GM15510 (cell line): ENCODE results near the gene GPR65.

Source experiments
- POLR2A ChIP-seq: IDR thresholded peaks from 3 replicates; pipeline ENCODE4 v1.6.1; 2011; ENCODE audit warnings: borderline replicate concordance; ENCODE audit not compliant: insufficient read length; ENCODE audit errors: extremely low read depth

The GPR65 gene

DNA sequence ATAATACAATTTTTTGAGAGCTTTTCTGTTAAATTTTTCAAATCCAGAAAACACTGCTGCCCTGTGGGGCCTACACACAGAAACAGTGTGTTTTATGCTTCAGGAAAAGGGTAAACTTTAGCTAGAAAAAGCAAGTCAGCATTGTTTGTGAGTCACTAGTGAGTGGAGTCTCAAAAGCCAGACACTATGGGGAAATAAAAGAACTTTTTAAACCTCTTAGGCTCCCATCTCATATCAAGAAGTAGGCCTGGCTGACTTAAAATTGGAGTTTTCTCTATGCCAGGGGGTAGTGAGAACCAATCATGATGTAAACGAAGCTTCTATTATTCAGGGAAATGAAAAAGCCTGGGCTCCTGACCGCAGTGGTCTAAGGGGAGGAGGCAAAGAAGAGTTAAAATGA, 12.6 kb downstream of the GPR65 start:
- no peak for TF ChIP-seq POLR2A

DNA sequence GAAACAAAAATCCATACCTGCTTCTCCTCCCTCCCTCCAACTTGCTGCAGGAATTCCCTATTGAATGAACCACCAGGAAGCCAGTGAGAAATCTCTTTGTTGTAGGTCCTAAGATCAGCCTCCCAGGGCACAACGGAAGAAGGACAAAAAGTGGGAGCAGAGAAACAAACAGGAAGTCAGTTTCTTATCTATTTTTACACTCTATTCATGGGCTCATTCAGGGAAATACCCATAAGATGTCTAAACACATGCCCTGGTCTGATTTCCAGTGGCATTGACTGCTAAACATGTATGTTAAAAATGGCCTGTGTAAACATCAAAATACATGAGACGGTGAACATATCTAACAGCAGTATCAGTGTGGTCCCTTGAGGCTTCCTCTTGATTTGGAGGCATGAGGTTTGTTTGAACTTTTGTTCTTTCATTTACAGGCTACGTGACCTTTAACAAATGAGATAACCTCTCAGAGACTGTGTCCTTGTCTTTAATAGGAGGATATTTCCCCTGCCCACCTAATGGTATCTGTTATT, 18.8 kb downstream of the GPR65 start:
- no peak for TF ChIP-seq POLR2A

DNA sequence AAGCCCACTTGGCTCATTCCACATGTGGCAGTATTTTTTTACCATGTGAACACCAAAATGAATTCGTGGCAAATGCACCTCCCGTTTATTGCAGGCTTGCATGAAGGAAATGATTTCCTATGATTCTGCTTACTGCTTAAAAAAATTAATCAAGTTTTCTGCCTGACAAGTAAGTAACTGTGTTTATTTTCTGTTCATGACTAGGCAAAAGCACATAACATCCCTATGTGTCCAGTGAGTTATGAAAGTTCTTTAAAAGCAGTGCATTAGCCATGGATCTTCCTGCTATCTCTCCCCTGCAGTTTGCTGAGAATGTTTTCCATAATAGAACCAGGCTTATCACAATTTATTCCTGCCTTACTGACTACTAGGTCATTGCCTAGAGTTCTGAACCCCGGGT, 20.4 kb downstream of the GPR65 start:
- no peak for TF ChIP-seq POLR2A

DNA sequence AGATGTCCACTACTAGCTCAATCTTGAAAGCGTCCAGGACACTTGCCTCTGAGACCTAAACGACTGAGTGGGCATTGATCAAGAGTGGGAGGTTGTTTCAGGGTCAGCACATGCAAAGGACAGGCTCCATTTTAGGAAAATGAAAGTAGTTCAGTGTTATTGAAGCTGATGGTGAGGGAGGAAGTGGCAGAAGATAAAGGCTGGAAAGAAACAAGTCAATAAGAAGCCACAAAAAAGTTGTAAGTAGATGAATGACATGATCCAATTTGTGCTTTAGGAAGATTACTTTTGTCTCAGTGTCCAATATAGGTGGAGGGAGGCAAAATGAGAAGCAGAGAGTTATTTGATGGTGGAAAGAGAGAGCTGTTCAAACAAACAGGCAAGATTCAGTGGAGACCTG, 22.0 kb downstream of the GPR65 start:
- no peak for TF ChIP-seq POLR2A

- TF ChIP-seq POLR2A, result no peak
Measured at GRCh38 chr14:88029500-88029899, 24.6 kb downstream of the GPR65 start.

- no peak for TF ChIP-seq POLR2A
Measured at GRCh38 chr14:88030079-88030478, 25.1 kb downstream of the GPR65 start.

- no peak for TF ChIP-seq POLR2A
Measured at GRCh38 chr14:88030892-88031291, 26.0 kb downstream of the GPR65 start.

GRCh38 chr14:88032373-88032772, 27.4 kb downstream of the GPR65 start:
- no peak for TF ChIP-seq POLR2A

DNA sequence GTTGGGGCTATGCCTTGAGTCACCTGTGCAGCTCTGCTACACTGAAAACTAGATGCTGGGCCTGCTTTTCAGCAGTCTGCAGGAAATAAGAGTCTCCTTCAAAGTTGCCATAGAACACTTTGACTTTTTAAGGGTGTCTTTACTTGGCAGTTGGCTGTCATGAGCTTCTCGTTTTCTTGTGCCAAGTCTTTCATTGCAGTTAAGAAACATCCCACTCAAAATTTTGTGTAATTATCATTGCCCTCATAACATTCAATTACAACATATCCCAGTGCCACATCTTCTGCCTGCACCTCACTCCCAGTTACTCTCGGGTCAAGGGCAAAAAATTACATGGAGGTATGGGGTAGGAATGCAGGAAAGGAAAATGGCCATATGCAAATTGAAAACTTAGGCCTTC, 29.1 kb downstream of the GPR65 start:
- no peak for TF ChIP-seq POLR2A

DNA sequence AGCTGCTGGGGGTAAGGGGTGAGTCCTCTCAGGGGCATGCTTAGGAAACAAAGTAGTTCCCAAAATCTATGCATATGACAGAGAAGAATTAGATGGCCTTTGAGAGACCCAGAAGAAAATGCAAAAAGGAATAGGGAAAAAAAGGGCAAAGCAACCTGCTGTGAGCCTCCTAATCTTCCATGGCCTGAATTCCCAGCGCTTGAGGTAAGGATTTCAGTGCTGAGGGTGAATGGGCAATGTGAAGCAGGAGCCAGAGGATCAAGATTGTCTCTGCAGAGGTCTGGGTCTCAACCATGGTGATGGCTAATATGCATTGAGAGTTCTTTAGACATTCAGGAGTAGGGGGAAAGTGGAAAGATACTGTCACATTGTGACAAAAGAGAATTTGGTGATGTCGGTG, 31.5 kb downstream of the GPR65 start:
- no peak for TF ChIP-seq POLR2A

- TF ChIP-seq POLR2A, result no peak
Measured at GRCh38 chr14:88037325-88037724, 32.4 kb downstream of the GPR65 start.

DNA sequence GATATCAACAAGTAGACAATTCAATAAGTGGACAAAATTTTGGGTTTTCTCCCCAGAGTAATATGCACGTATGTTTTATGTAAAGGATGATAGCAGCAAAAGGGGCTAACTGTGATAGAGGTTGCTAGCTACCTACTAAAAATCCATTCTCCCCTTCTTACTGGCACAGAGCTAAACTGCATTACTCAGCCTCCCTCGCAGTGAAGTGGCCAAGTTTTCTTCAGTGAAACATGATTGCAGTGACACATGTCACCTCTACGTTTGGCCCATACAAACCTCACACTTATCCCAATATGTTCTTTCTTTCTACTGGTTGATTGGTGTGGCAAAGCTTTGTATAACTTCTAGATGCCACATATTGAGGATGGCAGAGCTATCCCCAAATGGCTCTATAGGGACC, 34.3 kb downstream of the GPR65 start:
- no peak for TF ChIP-seq POLR2A

GRCh38 chr14:88040146-88040545, 35.2 kb downstream of the GPR65 start:
- TF ChIP-seq POLR2A, result no peak

- no peak for TF ChIP-seq POLR2A
Measured at GRCh38 chr14:88043529-88044443, 38.9 kb downstream of the GPR65 start.

- TF ChIP-seq POLR2A, result no peak
Measured at GRCh38 chr14:88044444-88044758, 39.5 kb downstream of the GPR65 start.

- no peak for TF ChIP-seq POLR2A
Measured at GRCh38 chr14:88044776-88045446, 40.0 kb downstream of the GPR65 start.
